Measurements from ENCODE around the gene CTPS1. TPM values are rescaled to one million over a fixed set of nuclear protein-coding genes. Genes with fewer than 3 reads are reported as not detected.

CTPS1 gene
- total RNA-seq, 1 donor from 2014 or later: 41.8 TPM

GRCh38 chr1:41020654-41021053 is 41.2 kb downstream of the CTPS1 start:
- TF ChIP-seq CTCF (IDR thresholded peaks at IDR 0.05; ENCODE audit: unreplicated experiment): no peak
- Mint-ChIP-seq H3K4me3 (no peak overlapping the region), H3K36me3 (peaks cover 3% of the 10 kb centered on the region), H3K27ac (no peak overlapping the region), H3K4me1 (no peaks in the 10 kb centered on the region), H3K27me3 (ENCODE audit: low read depth) (no peaks in the 10 kb centered on the region), H3K9me3 (no peaks in the 10 kb centered on the region)
- no peak for DNase-seq (ENCODE audit: low spot score in 2 of 2, unreplicated experiment in 2 of 2)

- H3K4me3 Mint-ChIP-seq: no peak within 1 kb of the TSS
- no peaks in the 10 kb centered on the region for H3K9me3 Mint-ChIP-seq
- H3K36me3 Mint-ChIP-seq: peaks cover 8% of the 10 kb centered on the region
- TF ChIP-seq CTCF (IDR thresholded peaks at IDR 0.05; ENCODE audit: unreplicated experiment): no peak
- no peak within 1 kb of the TSS for H3K27ac Mint-ChIP-seq
- no peaks in the 10 kb centered on the region for H3K4me1 Mint-ChIP-seq
- no peaks in the 10 kb centered on the region for H3K27me3 Mint-ChIP-seq (ENCODE audit: low read depth)
- DNase-seq (ENCODE audit: low spot score in 2 of 2, unreplicated experiment in 2 of 2): no peak
These were observed 42.2 kb downstream of the CTPS1 start, which contains the start of gene SLFNL1 for GRCh38 chr1:41021526-41022308. TSS of gene SLFNL1 (minus strand) at chr1:41021725. CDS start at chr1:41020660, 1,065 bp downstream.

- H3K9me3 Mint-ChIP-seq: no peaks in the 10 kb centered on the region
- TF ChIP-seq CTCF (IDR thresholded peaks at IDR 0.05; ENCODE audit: unreplicated experiment): no peak
- H3K36me3 Mint-ChIP-seq: peaks cover 9% of the 10 kb centered on the region
These were observed 42.9 kb downstream of the CTPS1 start for GRCh38 chr1:41022424-41022823.

GRCh38 chr1:41023279-41023990 is 43.9 kb downstream of the CTPS1 start:
- Mint-ChIP-seq H3K9me3 (no peaks in the 10 kb centered on the region), H3K4me1 (no peaks in the 10 kb centered on the region), H3K36me3 (peaks cover 15% of the 10 kb centered on the region), H3K4me3 (no peak overlapping the region), H3K27ac (no peak overlapping the region), H3K27me3 (ENCODE audit: low read depth) (no peaks in the 10 kb centered on the region)
- TF ChIP-seq CTCF (IDR thresholded peaks at IDR 0.05; ENCODE audit: unreplicated experiment): no peak
- DNase-seq (ENCODE audit: low spot score in 2 of 2, unreplicated experiment in 2 of 2): no peak

More at GRCh38 chr1:41022424-41022823, 42.9 kb downstream of the CTPS1 start:
- no peak for DNase-seq (ENCODE audit: low spot score in 2 of 2, unreplicated experiment in 2 of 2)
- no peak overlapping the region for H3K4me3 Mint-ChIP-seq
- H3K27ac Mint-ChIP-seq: no peak overlapping the region
- no peaks in the 10 kb centered on the region for H3K27me3 Mint-ChIP-seq (ENCODE audit: low read depth)
- no peaks in the 10 kb centered on the region for H3K4me1 Mint-ChIP-seq

GRCh38 chr1:41024953-41025352 is 45.5 kb downstream of the CTPS1 start:
- no peaks in the 10 kb centered on the region for H3K27me3 Mint-ChIP-seq (ENCODE audit: low read depth)
- H3K27ac Mint-ChIP-seq: no peak overlapping the region
- H3K4me1 Mint-ChIP-seq: no peaks in the 10 kb centered on the region
- DNase-seq (ENCODE audit: low spot score in 2 of 2, unreplicated experiment in 2 of 2): no peak
- no peak for TF ChIP-seq CTCF (IDR thresholded peaks at IDR 0.05; ENCODE audit: unreplicated experiment)
- H3K4me3 Mint-ChIP-seq: no peak overlapping the region
- no peaks in the 10 kb centered on the region for H3K9me3 Mint-ChIP-seq
- peaks cover 23% of the 10 kb centered on the region for H3K36me3 Mint-ChIP-seq

All from mesothelial cell of epicardium (in vitro differentiated cells).